ENCODE results near the gene GRAP.

The GRAP gene

GRCh38 chr17:18981335-18981641 is 65.5 kb downstream of the GRAP start:
- no peak for DNase-seq (ENCODE audit: low spot score)
- TF ChIP-seq CTCF (IDR thresholded peaks at IDR 0.05; ENCODE audit: extremely low read depth, missing control alignments): no peak

GRCh38 chr17:18980682-18981334 is 65.9 kb downstream of the GRAP start:
- TF ChIP-seq CTCF (IDR thresholded peaks at IDR 0.05; ENCODE audit: extremely low read depth, missing control alignments): no peak
- no peak for DNase-seq (ENCODE audit: low spot score)

- no peak for TF ChIP-seq CTCF (IDR thresholded peaks at IDR 0.05; ENCODE audit: extremely low read depth, missing control alignments)
- no peak for DNase-seq (ENCODE audit: low spot score)
Measured at GRCh38 chr17:18978655-18979054, 68.1 kb downstream of the GRAP start.

GRCh38 chr17:18978050-18978449 is 68.7 kb downstream of the GRAP start:
- no peak for DNase-seq (ENCODE audit: low spot score)
- TF ChIP-seq CTCF (IDR thresholded peaks at IDR 0.05; ENCODE audit: extremely low read depth, missing control alignments): no peak

GRCh38 chr17:18977646-18978045 is 69.1 kb downstream of the GRAP start:
- TF ChIP-seq CTCF (IDR thresholded peaks at IDR 0.05; ENCODE audit: extremely low read depth, missing control alignments): no peak
- DNase-seq (ENCODE audit: low spot score): no peak

GRCh38 chr17:18977021-18977420 is 69.7 kb downstream of the GRAP start:
- no peak for TF ChIP-seq CTCF (IDR thresholded peaks at IDR 0.05; ENCODE audit: extremely low read depth, missing control alignments)

GRCh38 chr17:18976201-18976600 is 70.6 kb downstream of the GRAP start:
- DNase-seq (ENCODE audit: low spot score): no peak
- no peak for TF ChIP-seq CTCF (IDR thresholded peaks at IDR 0.05; ENCODE audit: extremely low read depth, missing control alignments)

More at GRCh38 chr17:18977021-18977420, 69.7 kb downstream of the GRAP start:
- DNase-seq (ENCODE audit: low spot score): no peak
